HCEC 1CT (cell line): ENCODE data around the gene DAPK3.
"Not testable (repeated sequence)": the region's sequence is repeated elsewhere in the genome, so short reads cannot be mapped to it uniquely, and the experiment has no call there.

Experiments used
- DNase-seq: peaks from one replicate; pipeline ENCODE4 v3.0.0-alpha.2; 2017

The DAPK3 gene

DNA sequence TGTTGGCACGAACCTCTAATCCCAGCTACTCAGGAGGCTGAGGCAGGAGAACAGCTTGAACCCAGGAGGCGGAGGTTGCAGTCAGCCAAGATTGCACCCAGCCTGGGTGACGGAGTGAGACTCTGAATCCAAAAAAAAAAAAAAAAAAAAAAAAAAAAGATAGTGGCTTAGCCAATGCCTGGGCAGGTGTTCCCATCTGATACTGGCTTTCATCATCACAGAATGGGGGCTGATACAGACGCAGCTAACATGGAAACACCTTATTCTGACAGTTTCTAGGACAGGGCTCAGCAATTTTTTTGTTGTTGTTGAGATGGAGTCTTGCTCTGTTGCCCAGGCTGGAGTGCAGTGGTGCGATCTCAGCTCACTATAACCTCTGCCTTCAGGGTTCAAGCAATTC is 29.9 kb upstream of the DAPK3 start:
- DNase-seq, result not testable (repeated sequence)

DNA sequence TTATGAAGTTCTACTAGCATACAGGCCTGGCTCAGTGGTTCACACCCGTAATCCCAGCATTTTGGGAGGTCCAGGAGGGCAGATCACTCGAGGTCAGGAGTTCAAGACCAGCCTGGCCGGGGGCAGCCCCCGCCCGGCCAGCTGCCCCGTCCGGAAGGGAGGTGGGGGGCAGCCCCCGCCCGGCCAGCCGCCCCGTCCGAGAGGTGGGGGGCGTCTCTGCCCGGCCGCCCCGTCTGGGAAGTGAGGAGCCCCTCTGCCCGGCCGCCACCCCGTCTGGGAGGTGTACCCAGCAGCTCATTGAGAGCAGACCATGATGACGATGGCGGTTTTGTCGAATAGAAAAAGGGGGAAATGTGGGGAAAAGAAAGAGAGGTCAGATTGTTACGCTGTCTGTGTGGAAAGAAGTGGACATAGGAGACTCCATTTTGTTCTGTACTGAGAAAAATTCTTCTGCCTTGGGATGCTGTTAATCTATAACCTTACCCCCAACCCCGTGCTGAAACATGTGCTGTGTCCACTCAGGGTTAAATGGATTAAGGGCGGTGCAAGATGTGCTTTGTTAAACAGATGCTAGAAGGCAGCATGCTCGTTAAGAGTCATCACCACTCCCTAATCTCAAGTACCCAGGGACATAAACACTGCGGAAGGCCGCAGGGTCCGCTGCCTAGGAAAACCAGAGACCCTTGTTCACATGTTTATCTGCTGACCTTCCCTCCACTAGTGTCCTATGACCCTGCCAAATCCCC is 27.9 kb upstream of the DAPK3 start:
- DNase-seq, result not testable (repeated sequence)

DNA sequence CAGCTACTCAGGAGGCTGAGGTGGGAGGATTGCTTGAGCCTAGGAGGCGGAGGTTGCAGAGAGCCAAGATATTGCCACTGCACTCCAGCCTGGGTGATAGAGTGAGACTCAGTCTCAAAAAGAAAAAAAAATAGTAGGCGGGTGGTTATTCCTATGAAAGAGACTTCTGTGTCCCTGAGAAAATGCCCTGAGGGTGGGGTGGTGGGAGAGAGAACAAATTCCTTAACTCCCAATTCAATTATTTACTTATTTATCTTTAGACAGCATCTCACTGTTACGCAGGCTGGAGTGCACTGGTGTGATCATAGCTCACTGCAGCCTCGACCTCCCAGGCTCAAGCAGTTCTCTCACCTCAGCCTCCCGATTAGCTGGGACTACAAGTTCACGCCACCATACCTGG is 24.7 kb upstream of the DAPK3 start:
- no peak for DNase-seq

DNA sequence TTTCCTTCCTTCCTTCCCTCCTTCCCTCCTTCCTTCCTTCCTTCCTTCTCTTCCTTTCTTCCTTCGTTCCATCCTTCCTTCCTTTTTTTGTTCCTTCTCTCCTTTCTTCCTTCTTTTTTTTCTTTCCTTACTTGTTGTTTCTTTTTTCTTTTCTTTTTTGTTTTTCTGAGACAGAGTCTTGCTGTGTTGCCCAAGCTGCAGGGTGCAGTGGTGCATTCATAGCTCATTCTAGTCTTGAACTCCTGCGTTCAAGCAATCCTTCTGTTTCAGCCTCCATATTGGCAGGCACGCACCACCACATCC is 19.9 kb upstream of the DAPK3 start:
- no peak for DNase-seq

DNA sequence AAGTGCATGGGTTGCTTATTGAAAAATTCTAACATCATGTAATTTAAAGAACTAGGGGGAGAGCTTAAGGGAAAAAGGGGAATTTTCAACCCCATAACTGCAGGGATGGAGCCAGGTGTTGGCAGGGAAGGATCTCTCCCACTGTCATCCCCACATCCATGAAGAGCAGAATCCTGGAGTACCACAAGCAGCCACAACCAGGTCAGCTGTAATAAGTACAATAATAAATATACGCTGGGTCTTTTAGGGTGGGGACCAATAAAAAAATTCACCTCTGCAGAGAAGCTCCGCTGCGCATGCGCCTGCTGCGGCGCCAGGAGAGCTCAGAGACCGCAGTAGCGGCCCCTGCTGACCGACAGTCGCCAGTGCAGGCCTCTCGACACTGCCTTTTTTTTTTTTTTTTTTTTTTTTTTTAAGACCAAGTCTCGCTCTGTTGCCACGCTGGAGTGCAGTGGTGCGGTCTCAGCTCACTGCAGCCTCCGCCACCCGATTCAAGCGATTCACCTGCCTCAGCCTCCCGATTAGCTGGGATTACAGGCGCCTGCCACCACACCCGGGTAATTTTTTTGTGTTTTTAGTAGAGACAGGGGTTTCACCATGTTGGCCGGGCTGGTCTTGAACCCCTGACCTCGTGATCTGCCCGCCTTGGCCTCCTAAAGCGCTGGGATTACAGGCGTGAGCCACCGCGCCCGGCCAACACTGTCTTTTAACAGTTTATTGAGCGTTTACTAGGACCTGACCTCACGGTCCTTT is 16.9 kb upstream of the DAPK3 start:
- DNase-seq, result peak; percentile 59

DNA sequence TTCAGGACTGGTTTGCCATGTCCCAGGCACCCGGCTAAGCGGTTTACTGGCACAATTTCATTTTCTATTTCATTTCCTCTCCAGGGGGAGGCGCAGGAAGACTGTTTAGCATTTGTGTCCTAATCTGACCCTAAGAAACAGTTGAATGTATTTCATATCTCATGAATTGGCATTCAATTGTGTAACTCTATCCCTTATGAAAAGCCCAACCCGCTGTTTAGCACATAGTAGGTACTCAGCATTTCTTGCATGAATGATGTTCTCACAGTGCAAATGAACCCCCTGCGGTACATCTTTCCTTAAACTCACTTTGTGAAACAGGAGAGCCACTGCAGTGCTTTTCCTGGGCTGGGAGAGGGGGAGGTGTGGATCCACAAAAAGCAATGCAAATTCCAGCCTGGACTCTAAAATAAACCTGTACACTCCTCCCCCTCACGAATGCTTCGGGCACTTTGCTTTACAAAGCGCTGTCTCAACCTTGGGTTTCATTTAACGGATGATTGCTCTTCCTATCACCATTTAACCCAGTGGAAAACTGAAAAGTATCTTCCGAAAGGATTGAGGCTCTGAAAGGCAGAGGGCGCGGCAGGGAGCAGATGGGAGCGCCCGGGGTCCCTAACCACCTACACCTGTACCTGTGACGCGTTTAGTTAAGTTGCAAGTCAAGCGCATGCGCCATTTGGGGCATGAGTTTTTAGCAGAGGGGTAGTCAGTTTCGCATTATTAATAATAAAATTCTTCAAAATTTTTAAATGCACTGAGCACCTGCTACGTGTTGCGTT is 15.6 kb upstream of the DAPK3 start:
- DNase-seq, result peak; percentile 87

DNA sequence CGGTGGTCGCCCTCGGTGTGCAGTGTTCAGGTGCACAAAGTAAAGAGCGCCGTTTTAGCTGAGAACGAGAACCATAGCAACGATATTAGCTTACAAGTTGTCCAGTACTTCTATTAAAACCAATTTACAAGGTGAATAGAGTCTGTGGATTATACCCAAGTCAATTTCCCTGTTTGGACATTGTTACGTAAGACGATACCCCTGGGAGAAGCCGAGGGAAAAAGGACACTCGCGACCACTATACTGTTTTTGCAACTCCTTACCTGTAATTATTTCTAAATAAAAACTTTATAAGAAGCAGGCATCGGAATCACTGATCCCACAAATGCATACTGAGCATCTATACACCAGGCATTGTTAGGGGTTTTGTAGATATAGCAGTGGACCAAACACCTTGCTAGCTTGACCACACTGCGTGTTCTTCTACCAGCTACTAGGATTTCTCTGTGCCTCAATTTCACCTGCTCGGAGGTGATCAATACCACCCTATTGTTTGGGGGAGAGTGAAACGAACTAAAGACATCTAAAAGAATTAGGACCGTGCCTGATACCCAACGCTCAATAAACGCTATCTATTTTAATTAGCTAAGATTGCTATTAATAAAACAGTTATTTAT is 14.9 kb upstream of the DAPK3 start:
- DNase-seq, result no peak

DNA sequence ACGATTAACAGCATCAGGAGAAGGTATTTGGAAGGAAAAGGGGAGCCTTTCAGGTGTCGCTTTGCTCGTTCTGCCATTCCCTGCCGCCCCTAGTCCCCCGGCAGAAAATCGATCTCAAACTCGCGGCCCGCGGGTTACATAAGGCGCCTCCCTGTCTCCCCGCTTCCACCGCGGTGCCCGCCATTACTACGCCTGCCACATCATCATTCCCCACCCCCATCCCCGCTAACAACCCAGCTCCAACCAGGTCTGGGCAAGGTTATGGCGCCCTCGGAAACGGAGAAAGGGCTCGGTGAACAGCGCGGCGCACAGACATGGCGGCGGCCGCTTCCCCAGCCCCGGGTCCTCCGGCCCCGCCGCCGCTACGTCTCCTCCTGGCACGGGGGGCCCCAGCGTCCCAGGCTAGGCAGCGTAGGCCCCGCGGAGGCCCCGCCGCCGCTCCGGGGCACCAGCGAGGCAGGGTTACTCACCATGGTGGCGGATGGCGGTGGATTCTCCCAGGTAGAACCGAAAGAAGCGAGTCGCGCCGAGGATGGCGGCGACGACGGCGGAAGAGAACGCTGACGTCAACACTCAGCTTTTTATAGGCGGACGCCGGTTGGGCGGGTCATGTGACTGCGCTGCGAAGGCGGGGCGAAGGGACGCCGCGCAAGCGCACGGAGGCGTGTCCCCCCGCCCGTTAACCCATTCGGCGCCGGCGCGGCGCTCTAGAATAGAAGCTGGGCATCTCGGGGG is 14.2 kb upstream of the DAPK3 start, which contains the start of gene EEF2:
Gene EEF2 (minus strand): TSS at position 556 of the 735 bp plus-strand sequence. CDS start 83 bp downstream, at position 473.
- peak; percentile 88 for DNase-seq

DNA sequence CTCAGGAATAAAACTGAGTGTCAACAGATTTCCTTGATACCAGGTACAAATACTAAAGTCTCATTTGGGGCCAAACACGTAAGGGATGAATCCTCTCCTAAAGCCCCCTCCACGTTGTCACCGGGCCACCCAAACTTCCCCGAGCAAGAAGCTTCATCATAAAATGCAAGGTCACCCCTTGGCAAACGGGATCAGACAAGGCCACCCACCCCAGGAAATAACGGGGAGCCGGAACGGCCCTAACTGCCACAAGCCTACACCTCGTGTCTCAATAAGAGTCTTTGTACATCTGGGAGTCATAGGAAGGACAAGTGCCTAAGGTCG is 13.6 kb upstream of the DAPK3 start:
- no peak for DNase-seq

DNA sequence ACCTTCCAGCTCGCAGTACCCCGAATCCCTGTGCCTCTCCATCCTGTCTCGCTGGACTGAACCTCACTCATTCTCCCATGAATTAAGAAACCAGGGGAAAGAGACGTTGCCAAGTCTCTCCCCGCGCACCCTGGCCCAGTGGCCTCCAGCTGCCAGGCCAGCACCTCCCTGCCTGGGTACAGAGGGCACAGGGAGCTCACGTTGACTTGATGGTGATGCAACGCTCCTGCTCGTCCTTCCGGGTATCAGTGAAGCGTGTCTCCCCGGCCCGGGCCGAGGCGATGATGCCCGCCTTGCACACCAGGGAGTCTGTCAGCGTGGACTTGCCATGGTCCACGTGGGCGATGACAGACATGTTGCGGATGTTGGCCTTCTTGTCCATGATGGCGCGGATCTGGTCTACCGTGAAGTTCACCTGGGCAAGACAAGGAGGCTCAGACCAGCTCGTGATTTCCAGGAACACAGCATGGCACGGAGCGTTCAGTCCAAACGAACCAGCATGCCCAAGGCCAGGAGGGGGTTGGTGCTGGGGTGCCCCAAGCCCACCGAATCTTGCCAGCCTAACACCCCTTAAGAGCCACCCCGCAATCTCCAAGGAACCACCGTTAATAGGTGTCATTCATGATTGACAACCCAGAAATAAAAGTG is 13.2 kb upstream of the DAPK3 start:
- peak; percentile 45 for DNase-seq

DNA sequence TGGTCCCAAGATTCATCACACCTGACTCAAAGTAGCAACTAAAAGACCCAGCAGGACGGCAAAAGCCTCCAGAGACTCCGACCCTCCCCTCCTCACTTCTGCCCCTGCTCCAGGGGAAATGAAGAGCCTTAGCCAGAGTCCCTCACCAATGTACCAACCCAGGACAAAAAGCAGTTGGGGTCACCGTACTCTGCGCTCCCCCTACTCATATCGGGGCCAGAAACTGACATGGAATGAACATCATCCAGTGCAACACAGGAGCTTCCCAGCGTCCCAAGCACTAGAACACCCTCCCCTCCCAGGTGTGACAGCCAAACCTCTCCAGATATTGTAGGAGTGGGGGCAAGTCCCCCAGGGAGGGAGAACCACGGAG is 12.6 kb upstream of the DAPK3 start:
- no peak for DNase-seq

DNA sequence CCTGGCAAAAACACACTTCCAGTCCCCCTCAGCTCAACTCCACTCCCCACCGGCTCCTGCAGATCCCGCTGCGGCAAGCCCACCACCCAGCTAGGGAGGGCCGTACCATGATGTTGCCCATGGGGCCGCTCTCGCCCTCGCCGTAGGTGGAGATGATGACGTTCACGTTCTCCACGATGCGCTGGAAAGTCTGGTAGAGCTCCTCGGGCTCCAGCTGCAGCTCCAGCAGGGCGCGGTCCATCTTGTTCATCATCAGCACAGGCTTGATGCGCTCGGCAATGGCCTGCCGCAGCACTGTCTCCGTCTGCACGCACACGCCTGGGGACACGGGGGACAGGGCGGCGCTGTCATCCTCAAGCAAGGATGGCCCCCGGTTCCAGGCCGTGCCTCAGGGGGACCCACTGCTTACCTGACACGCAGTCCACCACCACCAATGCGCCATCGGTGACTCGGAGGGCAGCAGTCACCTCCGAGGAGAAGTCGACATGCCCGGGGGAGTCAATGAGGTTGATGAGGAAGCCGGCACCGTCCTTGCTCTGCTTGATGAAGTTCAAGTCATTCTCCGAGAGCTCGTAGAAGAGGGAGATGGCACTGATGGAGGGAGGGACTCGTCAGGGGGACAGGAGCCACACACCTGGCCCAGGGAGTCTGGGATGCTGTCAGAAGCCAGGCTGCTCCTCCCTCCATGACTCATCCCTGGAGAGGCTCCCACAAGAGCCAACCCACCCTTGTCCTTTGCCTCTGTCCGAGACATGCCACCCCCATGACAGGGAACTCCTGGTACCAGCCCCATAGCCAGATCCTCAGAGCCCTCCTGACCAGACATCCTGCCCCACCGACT is 12.0 kb upstream of the DAPK3 start:
- peak; percentile 48 for DNase-seq

DNA sequence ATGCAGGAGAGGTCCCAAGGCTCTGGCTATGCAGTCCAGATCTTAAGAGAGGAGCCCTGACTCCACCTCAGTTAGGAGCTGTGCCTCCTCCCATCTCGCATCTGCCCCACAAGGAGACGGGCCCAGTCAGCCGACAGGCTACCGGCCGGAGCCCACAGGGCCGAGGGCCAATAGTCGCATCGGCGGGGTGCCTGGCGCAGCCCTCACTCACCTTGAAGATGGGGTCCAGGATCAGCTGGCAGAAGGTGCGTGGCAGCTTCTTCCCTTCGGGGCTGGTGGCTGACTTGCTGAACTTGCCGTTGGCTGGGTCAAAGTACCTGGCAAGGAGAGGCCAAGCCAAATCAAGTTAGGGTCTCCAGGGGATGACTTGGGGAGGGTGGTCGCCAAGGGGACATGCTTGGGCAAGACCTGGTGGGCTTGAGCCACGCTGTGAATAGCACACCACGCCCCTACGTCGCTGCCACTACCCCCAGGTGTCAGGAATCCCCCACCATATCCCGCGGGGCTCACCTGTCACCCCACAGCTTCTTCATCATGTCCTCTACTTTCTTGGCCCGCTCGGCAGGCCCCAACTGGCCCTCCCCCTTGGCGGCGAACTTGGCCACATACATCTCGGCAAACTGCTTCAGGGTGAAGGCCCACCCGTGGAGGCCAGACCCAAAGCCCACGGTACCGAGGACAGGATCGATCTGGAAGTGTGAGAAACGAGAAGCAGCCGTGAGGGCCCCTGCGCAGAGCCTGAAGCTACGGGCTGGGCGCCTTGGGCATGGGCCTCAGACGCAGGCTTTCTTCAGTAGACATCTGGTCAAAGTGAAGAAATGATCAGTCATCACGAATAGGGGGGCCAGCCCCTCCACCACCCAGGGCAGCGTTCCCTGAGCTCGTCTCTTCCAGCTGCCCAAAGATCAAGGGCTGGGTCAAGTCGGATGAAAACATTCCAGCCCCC is 11.1 kb upstream of the DAPK3 start:
- DNase-seq, result no peak

DNA sequence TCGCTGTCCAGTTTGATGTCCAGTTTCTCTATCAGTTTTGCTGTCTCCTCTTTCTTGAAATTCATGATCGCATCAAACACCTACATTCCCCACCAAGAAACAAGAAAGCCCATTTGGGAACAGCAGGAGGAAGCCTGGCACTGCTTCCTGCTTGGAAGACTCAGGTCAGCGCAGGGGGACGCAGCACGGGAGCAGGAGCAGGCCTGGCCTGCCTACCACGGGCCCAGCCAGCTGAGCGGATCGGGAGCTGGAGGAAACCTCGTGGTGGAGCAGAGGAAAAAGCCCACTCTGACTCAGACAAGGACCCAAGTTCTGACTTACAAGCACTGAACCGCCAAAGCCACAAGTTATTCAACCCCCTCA is 10.5 kb upstream of the DAPK3 start:
- no peak for DNase-seq

DNA sequence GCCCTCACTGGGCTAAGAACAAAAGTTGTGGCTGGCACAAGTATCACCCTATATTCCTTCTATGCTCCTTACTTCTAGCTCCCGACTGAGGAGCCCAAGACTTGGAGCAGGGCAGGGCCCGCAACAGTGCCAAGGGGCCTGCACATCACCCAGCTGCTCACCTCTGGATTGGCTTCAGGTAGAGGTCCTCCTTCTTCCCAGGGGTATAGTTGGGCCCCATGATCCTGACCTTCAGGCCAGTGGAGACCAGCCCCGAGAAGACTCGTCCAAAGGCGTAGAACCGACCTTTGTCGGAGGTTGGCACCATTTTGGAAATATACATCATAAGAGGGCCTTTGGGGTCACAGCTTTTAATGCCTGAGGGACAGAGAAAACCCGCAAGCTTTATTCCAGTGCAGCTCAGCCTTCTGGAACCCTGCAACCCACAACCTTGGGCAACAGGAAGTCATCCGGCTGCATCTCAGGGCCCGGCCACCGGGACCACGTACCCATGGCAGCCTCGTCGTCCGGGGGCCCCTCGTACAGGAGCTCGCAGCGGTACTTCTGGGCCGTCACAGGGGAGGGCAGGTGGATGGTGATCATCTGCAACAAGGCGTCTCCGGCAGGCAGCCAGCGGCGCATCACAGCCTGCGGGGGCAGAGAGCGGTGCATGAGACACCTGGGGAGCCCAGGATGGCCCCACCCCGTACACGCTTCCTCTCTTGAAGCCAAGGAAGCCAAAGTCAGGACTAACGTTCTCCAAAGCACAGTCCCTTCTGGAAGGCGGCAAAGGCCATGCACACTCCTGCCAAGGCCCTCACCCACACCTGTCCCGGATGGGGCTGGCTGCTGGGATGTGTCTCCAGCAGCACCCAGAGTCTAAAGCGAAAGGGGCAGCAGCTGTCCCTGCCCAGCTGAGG is 9.7 kb upstream of the DAPK3 start:
- DNase-seq, result no peak

DNA sequence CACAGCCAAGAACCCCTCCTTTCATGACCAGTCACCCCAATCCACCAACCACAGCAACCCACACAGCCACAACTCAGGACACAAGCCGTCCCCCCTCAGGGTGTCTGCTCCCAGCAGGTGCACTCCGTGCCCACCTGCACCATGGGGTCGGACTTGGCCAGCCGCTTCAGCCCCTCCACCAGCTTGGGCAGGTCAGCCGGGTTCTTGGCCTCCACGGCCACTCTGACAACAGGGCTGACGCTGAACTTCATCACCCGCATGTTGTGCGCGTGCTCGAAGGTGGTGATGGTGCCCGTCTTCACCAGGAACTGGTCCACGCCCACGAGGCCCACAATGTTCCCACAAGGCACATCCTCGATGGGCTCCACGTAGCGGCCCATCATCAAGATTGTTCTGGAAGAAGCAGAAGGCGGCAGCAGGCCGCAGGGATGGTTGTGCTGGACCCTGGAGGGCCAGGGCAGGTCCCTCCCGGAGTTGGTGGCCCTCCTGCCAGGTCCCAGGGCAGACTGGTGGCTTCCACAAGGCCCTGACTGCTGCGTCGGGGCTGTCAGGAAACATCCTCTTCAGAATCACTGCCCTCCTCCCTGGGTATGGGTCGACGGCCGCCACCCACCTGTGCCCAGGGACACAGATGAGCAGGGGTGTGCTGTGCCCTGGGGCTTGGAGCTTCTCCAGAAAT is 8.9 kb upstream of the DAPK3 start:
- no peak for DNase-seq

DNA sequence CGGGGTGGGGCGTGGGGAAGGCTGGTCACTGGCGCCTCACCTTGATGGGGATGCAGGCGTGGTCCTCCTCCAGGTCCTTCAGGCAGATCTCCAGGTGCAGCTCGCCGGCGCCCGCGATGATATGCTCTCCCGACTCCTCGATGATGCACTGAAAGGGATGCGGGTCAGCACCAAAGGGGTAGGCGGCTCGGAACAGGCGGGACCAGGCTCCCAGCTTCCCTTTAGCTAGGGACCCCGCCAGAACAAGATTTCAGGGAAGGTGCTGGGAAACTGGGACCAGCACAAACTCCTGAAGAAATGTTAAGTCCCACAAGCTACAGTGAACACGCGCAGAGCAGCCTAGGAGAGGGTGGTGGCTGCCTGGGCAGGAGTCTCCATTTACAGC is 8.4 kb upstream of the DAPK3 start:
- DNase-seq, result no peak

DNA sequence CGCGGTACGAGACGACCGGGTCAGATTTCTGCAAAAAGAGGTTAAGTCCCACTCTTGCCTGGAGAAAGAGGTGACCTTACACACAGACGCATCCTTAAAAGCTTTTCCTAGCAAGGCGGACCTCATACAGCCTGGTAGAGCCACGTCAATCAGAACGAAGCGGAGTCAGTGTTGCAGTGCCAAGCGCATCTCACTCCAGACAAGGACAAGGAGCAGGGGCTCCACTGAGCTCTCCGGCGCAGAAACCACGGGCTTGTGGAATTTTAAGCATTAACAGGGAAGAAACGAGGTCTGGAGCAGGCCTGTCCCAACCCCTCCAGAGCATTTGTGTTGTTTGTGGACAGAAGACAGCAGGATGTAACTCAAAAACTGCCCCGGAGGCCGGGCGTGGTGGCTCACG is 7.2 kb upstream of the DAPK3 start:
- DNase-seq, result no peak
